HG03108 (cell line): ENCODE results near the gene FAM209B.
"Not testable (repeated sequence)": the region's sequence is repeated elsewhere in the genome, so short reads cannot be mapped to it uniquely, and the experiment has no call there.

Source experiments
- ATAC-seq: cut with Tn5 transposase; IDR thresholded peaks from one replicate; pipeline ENCODE4 v1.9.1; 2021; ENCODE audit warnings: moderate library complexity; ENCODE audit not compliant: unreplicated experiment

Gene FAM209B

GRCh38 chr20:56532946-56533345 is at the start of gene FAM209B:
Gene FAM209B, plus strand, starts transcription at chr20:56533246. Its CDS starts 96 bp downstream, at chr20:56533342.
- ATAC-seq = not testable (repeated sequence)

GRCh38 chr20:56483970-56484369 is 49.1 kb upstream of the FAM209B start:
- no peak for ATAC-seq

GRCh38 chr20:56487216-56487615 is 45.8 kb upstream of the FAM209B start:
- ATAC-seq = no peak

GRCh38 chr20:56488566-56488965 is 44.5 kb upstream of the FAM209B start:
- ATAC-seq = no peak

- no peak for ATAC-seq
Observed at GRCh38 chr20:56501116-56501515, 31.9 kb upstream of the FAM209B start.

GRCh38 chr20:56503916-56504315 is 29.1 kb upstream of the FAM209B start:
- ATAC-seq = no peak

GRCh38 chr20:56504373-56505005 is 28.6 kb upstream of the FAM209B start:
- no peak for ATAC-seq

- no peak for ATAC-seq
Observed at GRCh38 chr20:56506103-56506502, 26.9 kb upstream of the FAM209B start.

- ATAC-seq = no peak
Observed at GRCh38 chr20:56511926-56512325, 21.1 kb upstream of the FAM209B start.

GRCh38 chr20:56513161-56514150 is 19.6 kb upstream of the FAM209B start:
- ATAC-seq = no peak

- ATAC-seq = no peak
Observed at GRCh38 chr20:56516631-56517030, 16.4 kb upstream of the FAM209B start.

- ATAC-seq = no peak
Observed at GRCh38 chr20:56517211-56517610, 15.8 kb upstream of the FAM209B start.

GRCh38 chr20:56517641-56518040 is 15.4 kb upstream of the FAM209B start:
- no peak for ATAC-seq

- ATAC-seq = no peak
Observed at GRCh38 chr20:56518126-56518525, 14.9 kb upstream of the FAM209B start.

- ATAC-seq = no peak
Observed at GRCh38 chr20:56518721-56519398, 14.2 kb upstream of the FAM209B start.

GRCh38 chr20:56519551-56519950 is 13.5 kb upstream of the FAM209B start:
- ATAC-seq = no peak

- ATAC-seq = no peak
Observed at GRCh38 chr20:56520180-56520579, 12.9 kb upstream of the FAM209B start.

GRCh38 chr20:56520746-56521354 is 12.2 kb upstream of the FAM209B start:
- ATAC-seq = not testable (repeated sequence)

- ATAC-seq = no peak
Observed at GRCh38 chr20:56522311-56522710, 10.7 kb upstream of the FAM209B start.

- ATAC-seq = not testable (repeated sequence)
Observed at GRCh38 chr20:56524444-56524843, 8.6 kb upstream of the FAM209B start, which contains the start of gene FAM209A. Gene FAM209A, plus strand, starts transcription at chr20:56524744. Its CDS starts 65 bp downstream, at chr20:56524809.

GRCh38 chr20:56527521-56527920 is 5.5 kb upstream of the FAM209B start:
- ATAC-seq = no peak
